K562 (cell line): ENCODE data around the gene RNF26. TPM values are rescaled to one million over a fixed set of nuclear protein-coding genes. Genes with fewer than 3 reads are reported as not detected.

Source experiments
- HNRNPUL1 ChIP-seq: fragments of 200-400 bp; formaldehyde crosslinking; IDR thresholded peaks from 2 replicates; pipeline ENCODE4 v1.6.1; 2017; ENCODE audit warnings: low read length
- MYBL2 ChIP-seq, 2 experiments: fragments of 450-650 bp in 1 of 2; sonication (generic) in 1 of 2; formaldehyde crosslinking in 1 of 2; IDR thresholded peaks; 2 replicates each; pipeline versions ENCODE4 v1.6.1 to v1.8.1; 2017 to 2022; ENCODE audit warnings: borderline replicate concordance in 1 of 2, inconsistent platforms in 1 of 2, low read depth in 1 of 2, mild to moderate bottlenecking in 1 of 2, missing genetic modification reagents in 1 of 2, moderate library complexity in 1 of 2
- NR2F6 ChIP-seq: fragments of 450-650 bp; formaldehyde crosslinking; IDR thresholded peaks from 2 replicates; pipeline ENCODE4 v1.4.0; 2020; ENCODE audit warnings: mild to moderate bottlenecking
- NR3C1 ChIP-seq: sonication (generic); formaldehyde crosslinking; IDR thresholded peaks from 2 replicates; pipeline ENCODE4 v1.8.1; 2022; ENCODE audit warnings: missing genetic modification reagents
- PHF21A ChIP-seq: fragments of 450-650 bp; IDR thresholded peaks from 2 replicates; pipeline ENCODE4 v1.6.1; 2017; ENCODE audit warnings: low read depth, borderline replicate concordance
- ZBTB49 ChIP-seq: sonication (generic); formaldehyde crosslinking; IDR thresholded peaks from 2 replicates; pipeline ENCODE4 v1.8.0; 2022; ENCODE audit warnings: missing genetic modification reagents, mild to moderate bottlenecking, borderline replicate concordance
- polyA plus RNA-seq, 8 experiments: library from polyadenylated mRNA; depleted of rRNA in 4 of 8; stranded (reverse) in 5 of 8; unstranded in 3 of 8; fragments of >200 nt; fragmentation: Nextera tagmentation in 2 of 8; fragmentation: Illumina TruSeq in 1 of 8; extraction: Ambion mirVana in 2 of 8; extraction: Trizol in 1 of 8; gene quantifications; 2 replicates each; pipeline versions ENCODE4 v1.2.1 to v1.2.3, GENCODE V29; 2011 to 2014; ENCODE audit warnings: inconsistent platforms in 1 of 8, missing spikeins in 1 of 8
- total RNA-seq, 7 experiments: library from RNA; depleted of rRNA in 6 of 7; stranded (reverse); fragments of >200 nt in 6 of 7; fragmentation: Illumina TruSeq in 2 of 7; extraction: Trizol in 2 of 7; gene quantifications; 2 replicates each; pipeline versions ENCODE4 v1.2.1 to v1.2.3, GENCODE V29; 2011 to 2021; ENCODE audit warnings: low replicate concordance in 1 of 7

RNF26 gene
- total and polyA plus RNA-seq, 9 of the 15 experiments (the other 6 are each of a cell fraction or from before 2014, with no cell fraction given) = 5.3 to 53.6 (median 12.7) TPM

- no peak for TF ChIP-seq NR2F6 (CRISPR knock-in tag)
- TF ChIP-seq MYBL2 (IDR thresholded peaks at IDR 0.05; ENCODE audit: low read depth) = no peak
- no peak for TF ChIP-seq MYBL2 (CRISPR knock-in tag; IDR thresholded peaks at IDR 0.05; ENCODE audit: borderline replicate concordance)
- TF ChIP-seq PHF21A = no peak
- TF ChIP-seq HNRNPUL1 = no peak
- TF ChIP-seq ZBTB49 (CRISPR knock-in tag) = no peak
- TF ChIP-seq NR3C1 (CRISPR knock-in tag) = no peak
These were observed 35.0 kb downstream of the RNF26 start (continued) for GRCh38 chr11:119369132-119369925.
